Measurements from ENCODE around the gene TYW1. TPM values are rescaled to one million over a fixed set of nuclear protein-coding genes. Genes with fewer than 3 reads are reported as not detected.
"Not testable (repeated sequence)": the region's sequence is repeated elsewhere in the genome, so short reads cannot be mapped to it uniquely, and the experiment has no call there.

Gene TYW1, protein sequence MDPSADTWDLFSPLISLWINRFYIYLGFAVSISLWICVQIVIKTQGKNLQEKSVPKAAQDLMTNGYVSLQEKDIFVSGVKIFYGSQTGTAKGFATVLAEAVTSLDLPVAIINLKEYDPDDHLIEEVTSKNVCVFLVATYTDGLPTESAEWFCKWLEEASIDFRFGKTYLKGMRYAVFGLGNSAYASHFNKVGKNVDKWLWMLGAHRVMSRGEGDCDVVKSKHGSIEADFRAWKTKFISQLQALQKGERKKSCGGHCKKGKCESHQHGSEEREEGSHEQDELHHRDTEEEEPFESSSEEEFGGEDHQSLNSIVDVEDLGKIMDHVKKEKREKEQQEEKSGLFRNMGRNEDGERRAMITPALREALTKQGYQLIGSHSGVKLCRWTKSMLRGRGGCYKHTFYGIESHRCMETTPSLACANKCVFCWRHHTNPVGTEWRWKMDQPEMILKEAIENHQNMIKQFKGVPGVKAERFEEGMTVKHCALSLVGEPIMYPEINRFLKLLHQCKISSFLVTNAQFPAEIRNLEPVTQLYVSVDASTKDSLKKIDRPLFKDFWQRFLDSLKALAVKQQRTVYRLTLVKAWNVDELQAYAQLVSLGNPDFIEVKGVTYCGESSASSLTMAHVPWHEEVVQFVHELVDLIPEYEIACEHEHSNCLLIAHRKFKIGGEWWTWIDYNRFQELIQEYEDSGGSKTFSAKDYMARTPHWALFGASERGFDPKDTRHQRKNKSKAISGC
- 23.6 TPM for total RNA-seq
- polyA plus RNA-seq = 13.7 TPM

DNA sequence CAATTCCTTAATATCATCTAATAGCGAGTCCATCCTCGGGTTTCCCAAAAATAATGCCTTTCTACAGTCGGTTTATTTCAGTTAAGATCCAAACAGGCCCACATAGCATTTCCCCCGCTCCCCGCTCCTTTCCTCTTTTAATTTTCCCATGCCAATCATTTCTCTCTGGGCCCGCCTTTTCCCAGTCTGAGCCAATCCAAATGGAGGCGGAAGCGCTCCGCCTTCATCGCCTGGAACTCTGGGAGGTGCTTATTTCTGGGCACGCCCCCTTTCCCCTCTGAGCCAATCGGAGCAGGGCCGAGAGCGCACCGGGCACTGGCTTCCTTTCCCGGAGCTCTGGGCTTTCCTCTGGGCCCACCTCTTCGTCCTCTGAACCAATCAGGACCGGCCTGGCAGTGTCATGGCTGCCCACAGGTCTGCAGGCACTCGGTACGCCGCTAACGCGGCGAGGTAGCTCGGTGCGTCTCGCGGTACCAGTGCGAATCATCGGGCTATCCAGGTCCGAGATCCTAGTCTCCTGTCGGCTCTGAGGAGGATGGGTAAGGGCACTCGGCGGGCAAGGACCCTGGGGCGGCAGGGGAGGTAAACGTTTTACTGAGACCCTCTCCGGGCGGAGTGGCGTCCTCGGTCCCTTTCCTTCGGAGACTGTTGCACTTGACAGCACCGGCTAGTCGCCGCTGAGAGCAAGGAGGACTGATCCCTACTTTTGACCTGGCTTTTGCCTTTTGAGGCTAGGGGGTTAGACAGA, at the start of gene TYW1:
Gene TYW1, plus strand, starts transcription at position 390 of the 748 bp plus-strand sequence. Its CDS starts 146 bp downstream, at position 536.
- DNase-seq (ENCODE audit: extremely low spot score) = peak; percentile 97
- under 1% methylated on average over 44 of the region's 44 CpGs for WGBS
- H3K4me1 ChIP-seq (ENCODE audit: insufficient read depth); H3K27ac ChIP-seq (ENCODE audit: low read depth); H3K36me3 ChIP-seq (ENCODE audit: insufficient read depth): not testable (repeated sequence)
- peak within 1 kb of the TSS; percentile 64 for H3K4me3 ChIP-seq (ENCODE audit: low read depth, low read length)

DNA sequence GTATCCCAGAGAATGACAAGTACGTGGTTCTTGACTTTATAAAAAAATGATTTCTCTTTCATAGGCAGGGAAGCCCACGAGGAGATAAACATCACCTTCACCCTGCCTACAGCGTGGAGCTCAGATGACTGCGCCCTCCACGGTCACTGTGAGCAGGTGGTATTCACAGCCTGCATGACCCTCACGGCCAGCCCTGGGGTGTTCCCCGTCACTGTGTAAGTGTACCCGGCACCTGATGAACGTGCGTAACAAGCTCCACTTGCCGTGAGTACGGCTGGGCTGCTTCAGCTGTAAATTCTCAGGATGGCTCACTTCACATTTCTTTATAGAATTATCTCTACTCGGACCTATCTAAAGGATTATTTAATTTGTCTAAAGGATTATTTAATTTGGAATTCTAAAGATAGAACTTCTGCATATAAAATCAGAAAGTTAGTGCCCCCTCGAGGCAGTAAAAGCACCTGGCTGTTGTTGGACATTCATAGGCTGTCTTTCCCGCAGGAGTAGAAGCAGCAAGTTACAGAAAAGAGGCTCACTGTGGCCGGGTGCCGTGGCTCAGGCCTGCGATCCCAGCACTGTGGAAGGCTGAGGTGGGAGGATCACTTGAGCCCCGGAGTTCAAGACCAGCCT, 48.0 kb upstream of the TYW1 start:
- Histone ChIP-seq H3K4me1 (ENCODE audit: insufficient read depth) (no peaks in the 10 kb centered on the region), H3K4me3 (ENCODE audit: low read depth, low read length) (no peak overlapping the region), H3K36me3 (ENCODE audit: insufficient read depth) (peaks cover 2% of the 10 kb centered on the region), H3K27ac (ENCODE audit: low read depth) (no peak overlapping the region)
- 90% methylated on average over 19 of the region's 19 CpGs for WGBS
- no peak for DNase-seq (ENCODE audit: extremely low spot score)

DNA sequence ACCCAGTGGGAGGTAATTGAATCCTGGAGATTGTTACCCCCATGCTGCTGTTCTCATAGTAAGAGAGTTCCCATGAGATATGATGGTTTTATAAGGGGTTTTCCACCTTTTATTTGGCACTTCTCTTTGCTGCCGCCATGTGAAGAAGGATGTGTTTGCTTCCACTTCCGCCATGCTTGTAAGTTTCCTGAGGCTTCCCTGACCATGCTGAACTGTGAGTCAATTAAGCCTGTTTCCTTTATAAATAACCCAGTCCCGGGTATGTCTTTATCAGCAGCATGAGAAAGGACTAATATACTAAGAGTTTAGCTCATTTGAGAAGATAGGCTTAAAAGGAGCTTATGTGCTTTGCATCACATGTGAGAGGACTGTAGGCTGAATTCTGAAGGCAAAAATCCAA, 46.3 kb upstream of the TYW1 start:
- no peak overlapping the region for H3K4me3 ChIP-seq (ENCODE audit: low read depth, low read length)
- peaks cover 5% of the 10 kb centered on the region for H3K36me3 ChIP-seq (ENCODE audit: insufficient read depth)
- H3K4me1 ChIP-seq (ENCODE audit: insufficient read depth) = no peaks in the 10 kb centered on the region
- no peak for DNase-seq (ENCODE audit: extremely low spot score)
- WGBS = 80% methylated on average over 3 of the region's 3 CpGs
- no peak overlapping the region for H3K27ac ChIP-seq (ENCODE audit: low read depth)

DNA sequence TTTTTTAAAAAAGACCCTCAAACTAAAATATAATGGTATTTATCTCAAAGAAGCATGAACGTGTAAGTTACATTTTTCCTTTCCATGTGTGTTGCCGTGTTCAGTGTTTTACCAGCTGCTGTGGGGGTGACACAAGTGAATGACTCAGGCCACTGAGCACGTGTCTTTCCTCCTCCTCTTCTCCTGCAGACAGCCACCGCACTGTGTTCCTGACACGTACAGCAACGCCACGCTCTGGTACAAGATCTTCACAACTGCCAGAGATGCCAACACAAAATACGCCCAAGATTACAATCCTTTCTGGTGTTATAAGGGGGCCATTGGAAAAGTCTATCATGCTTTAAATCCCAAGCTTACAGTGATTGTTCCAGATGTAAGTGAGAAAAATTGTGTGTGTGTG, 45.9 kb upstream of the TYW1 start:
- no peak for DNase-seq (ENCODE audit: extremely low spot score)
- H3K36me3 ChIP-seq (ENCODE audit: insufficient read depth) = peaks cover 5% of the 10 kb centered on the region

DNA sequence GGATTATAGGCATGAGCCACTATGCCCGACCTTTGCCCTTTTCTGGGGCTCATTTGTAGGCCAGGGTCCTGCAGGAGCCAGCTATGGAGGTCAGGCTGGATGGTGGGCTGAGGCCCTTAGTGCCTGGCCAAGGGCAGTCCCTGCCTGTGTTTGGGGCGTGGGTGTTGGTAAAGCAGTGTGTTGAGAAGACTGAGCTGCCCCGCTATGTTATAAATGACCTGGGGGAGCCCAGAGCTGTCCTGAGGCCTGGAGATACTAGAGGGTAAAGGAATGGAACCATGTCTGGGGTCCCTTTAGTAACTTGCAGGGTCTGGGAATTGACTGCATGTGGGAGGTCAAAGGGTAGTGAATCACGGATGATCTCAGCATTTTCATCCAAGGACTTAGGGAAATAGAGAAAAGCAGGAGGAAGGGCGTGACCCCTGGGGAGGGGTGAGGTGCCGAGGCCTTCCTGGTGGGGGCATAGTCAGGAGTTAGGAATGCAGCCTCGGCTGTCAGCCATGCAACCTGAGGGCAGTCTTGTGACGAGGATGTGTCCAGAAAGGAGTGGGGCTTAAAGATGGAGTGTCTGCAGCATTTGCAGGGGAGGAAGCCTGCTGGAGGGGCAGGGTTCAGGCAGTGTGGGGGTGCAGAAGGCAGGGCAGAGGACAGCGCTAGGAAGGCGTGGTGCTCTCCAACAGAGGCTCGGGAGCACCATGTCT, 44.1 kb upstream of the TYW1 start:
- no peaks in the 10 kb centered on the region for H3K4me1 ChIP-seq (ENCODE audit: insufficient read depth)
- WGBS = 80% methylated on average over 11 of the region's 11 CpGs
- H3K36me3 ChIP-seq (ENCODE audit: insufficient read depth) = peaks cover 5% of the 10 kb centered on the region
- DNase-seq (ENCODE audit: extremely low spot score) = no peak
- no peak overlapping the region for H3K4me3 ChIP-seq (ENCODE audit: low read depth, low read length)
- H3K27ac ChIP-seq (ENCODE audit: low read depth) = no peak overlapping the region

More for the DNA sequence above, 45.9 kb upstream of the TYW1 start:
- 93% methylated on average over 8 of the region's 8 CpGs for WGBS
- H3K4me3 ChIP-seq (ENCODE audit: low read depth, low read length) = no peak overlapping the region
- no peaks in the 10 kb centered on the region for H3K4me1 ChIP-seq (ENCODE audit: insufficient read depth)
- H3K27ac ChIP-seq (ENCODE audit: low read depth) = no peak overlapping the region

DNA sequence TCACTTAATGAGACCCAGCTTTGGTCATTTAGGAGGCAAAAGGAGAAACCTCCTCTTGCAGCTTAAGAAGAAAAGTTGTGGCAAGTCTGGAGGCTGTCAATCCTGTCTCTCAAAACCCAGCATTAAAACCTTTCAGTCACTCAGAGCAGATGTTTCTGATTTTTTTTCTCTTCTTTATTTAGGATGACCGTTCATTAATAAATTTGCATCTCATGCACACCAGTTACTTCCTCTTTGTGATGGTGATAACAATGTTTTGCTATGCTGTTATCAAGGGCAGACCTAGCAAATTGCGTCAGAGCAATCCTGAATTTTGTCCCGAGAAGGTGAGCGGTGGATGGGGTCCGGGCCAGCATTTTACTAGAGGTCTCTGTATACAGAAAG, 43.6 kb upstream of the TYW1 start:
- no peak overlapping the region for H3K27ac ChIP-seq (ENCODE audit: low read depth)
- H3K4me1 ChIP-seq (ENCODE audit: insufficient read depth) = no peaks in the 10 kb centered on the region
- peaks cover 5% of the 10 kb centered on the region for H3K36me3 ChIP-seq (ENCODE audit: insufficient read depth)
- no peak overlapping the region for H3K4me3 ChIP-seq (ENCODE audit: low read depth, low read length)
- WGBS = 89% methylated on average over 5 of the region's 5 CpGs
- DNase-seq (ENCODE audit: extremely low spot score) = no peak

DNA sequence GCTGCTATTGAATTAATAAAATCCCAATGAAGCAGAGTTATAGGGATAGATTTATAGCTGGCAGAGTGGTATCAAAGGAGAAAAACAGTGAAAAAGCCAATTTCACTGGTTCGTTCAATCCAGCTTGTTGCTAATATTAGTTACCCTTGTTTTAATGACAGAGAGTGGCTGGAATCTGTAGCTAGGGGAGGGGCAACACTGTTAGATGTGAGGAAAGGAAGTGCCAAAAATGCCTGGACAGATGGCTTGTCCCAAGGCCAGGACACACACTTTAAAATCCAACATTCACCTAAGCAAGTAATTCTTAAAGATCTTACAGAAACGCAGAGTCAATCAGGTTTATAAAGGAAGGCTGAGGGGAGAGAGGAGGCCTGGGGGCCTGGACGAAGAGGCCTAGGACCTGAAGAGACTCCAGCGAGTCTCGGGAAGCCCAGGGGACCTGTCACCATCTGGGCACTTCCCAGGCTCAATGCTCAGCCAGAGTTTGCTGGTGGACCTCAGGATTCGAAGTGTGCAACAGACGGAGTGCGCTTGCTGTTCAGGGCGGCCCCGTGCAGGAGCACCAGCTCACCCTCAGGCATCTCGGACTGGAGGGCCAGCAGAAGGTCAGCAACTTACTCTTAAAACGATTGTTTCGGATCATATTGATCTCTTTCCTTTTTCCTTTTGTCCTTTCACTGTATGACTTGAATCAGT, 38.9 kb upstream of the TYW1 start:
- no peak overlapping the region for H3K27ac ChIP-seq (ENCODE audit: low read depth)
- H3K4me1 ChIP-seq (ENCODE audit: insufficient read depth) = no peaks in the 10 kb centered on the region
- no peak overlapping the region for H3K4me3 ChIP-seq (ENCODE audit: low read depth, low read length)
- H3K36me3 ChIP-seq (ENCODE audit: insufficient read depth) = peaks cover 3% of the 10 kb centered on the region
- no peak for DNase-seq (ENCODE audit: extremely low spot score)
- 88% methylated on average over 13 of the region's 13 CpGs for WGBS

DNA sequence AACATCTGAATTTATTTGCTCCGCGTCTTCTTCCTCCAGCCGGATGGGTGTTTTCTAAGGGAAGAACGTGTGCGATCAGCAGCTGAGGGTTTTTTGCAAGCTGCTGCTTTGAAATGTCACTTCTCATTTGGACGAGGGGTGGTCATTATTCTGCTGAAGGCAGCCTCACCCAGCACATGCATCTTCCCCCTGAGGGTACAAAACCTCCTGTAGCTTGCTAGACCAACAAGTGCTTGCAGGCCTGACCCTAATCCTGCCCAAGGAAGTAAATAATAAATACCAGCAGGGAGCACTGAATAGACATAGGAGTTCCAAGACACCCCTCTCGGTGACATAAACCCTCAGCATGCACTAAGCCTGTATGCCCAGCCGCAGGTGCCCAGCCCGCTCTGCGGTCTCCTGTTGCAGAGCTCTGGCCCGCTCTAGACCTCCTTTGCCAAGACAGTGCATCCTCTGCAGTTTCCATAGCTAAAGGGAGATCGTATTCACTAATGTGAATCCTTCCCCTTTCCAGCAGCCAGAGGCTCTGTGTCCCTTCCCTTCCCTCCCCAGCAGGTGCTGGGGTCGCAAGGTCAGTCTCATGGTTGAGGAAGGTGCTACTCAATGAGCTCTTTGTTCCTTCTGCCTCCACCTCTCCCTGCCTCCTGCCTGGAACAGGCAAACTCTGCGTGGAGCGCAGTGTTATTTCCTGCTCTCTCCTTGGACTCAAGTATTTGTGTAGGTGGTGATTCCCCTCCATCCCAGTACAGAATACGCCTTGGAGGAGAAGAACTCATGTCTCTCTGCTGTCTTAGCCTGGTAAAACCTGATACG, 37.9 kb upstream of the TYW1 start:
- 92% methylated on average over 17 of the region's 17 CpGs for WGBS
- no peak for DNase-seq (ENCODE audit: extremely low spot score)
- no peak overlapping the region for H3K27ac ChIP-seq (ENCODE audit: low read depth)

DNA sequence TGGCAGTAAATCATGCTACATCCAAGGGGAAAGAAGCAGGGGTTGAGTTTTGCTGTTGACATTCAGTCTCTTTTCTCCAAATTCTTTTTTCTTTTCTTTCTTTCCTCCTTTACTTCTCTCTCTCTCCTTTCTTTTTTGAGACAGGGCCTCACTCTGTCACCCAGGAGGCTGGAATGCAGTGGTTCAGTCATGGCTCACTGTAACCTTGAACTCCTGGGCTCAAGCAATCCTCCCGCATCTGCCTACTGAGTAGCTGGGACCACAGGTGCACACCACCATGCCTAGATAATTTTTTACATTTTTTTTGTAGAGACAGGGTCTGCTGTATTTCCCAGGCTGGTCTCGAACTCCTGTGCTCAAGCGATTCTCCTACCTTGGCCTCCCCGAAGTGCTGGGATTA, 36.4 kb upstream of the TYW1 start:
- H3K4me1 ChIP-seq (ENCODE audit: insufficient read depth) = no peaks in the 10 kb centered on the region
- DNase-seq (ENCODE audit: extremely low spot score) = no peak
- H3K36me3 ChIP-seq (ENCODE audit: insufficient read depth) = no peaks in the 10 kb centered on the region
- WGBS = 97% methylated on average over 4 of the region's 4 CpGs
- no peak overlapping the region for H3K27ac ChIP-seq (ENCODE audit: low read depth)
- no peak overlapping the region for H3K4me3 ChIP-seq (ENCODE audit: low read depth, low read length)

More for the DNA sequence above, 37.9 kb upstream of the TYW1 start:
- Histone ChIP-seq H3K36me3 (ENCODE audit: insufficient read depth) (peaks cover 3% of the 10 kb centered on the region), H3K4me3 (ENCODE audit: low read depth, low read length) (no peak overlapping the region), H3K4me1 (ENCODE audit: insufficient read depth) (no peaks in the 10 kb centered on the region)

DNA sequence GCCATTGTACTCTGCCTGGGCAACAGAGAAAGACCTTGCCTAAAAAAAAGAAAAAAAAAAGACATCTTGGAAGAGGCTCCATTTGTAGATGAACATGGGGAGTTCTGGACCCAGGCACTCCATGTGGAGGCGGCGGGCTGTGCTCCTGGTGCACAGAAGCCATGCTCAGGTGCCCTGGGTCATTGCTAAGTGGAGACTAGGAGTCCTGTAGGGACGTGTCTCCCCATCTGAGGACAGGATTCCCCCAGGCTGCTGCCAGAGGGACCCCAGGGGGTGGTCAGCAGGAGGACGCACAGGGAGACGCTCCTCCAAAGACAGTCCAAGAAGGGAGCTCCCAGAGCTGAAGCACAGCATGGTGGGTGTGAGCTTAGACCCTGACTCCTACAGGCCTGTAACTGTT, 35.5 kb upstream of the TYW1 start:
- H3K4me3 ChIP-seq (ENCODE audit: low read depth, low read length) = no peak overlapping the region
- no peak for DNase-seq (ENCODE audit: extremely low spot score)
- 95% methylated on average over 5 of the region's 5 CpGs for WGBS
- H3K27ac ChIP-seq (ENCODE audit: low read depth) = no peak overlapping the region
- no peaks in the 10 kb centered on the region for H3K4me1 ChIP-seq (ENCODE audit: insufficient read depth)
- no peaks in the 10 kb centered on the region for H3K36me3 ChIP-seq (ENCODE audit: insufficient read depth)

DNA sequence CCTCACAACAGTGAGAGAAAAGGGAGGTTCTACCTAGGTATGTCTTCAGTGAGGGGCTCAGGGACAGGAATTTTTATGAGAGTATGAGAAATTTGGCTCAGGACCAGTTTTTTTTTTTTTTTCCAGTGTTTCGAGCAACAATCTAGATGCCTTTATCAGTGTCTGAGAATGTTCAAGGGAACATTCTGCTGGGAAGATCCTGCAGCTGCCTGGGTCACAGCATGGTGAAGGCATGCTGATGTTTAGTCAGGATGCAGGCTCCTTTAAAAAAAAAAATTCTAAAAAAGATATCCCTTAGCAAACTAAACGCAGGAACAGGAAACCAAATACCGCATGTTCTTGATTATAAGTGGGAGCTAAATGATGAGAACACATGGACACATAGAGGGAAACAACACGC, 32.2 kb upstream of the TYW1 start:
- DNase-seq (ENCODE audit: extremely low spot score) = no peak
- no peaks in the 10 kb centered on the region for H3K36me3 ChIP-seq (ENCODE audit: insufficient read depth)
- H3K27ac ChIP-seq (ENCODE audit: low read depth) = no peak overlapping the region
- 15% methylated on average over 4 of the region's 4 CpGs for WGBS
- no peak overlapping the region for H3K4me3 ChIP-seq (ENCODE audit: low read depth, low read length)
- no peaks in the 10 kb centered on the region for H3K4me1 ChIP-seq (ENCODE audit: insufficient read depth)

DNA sequence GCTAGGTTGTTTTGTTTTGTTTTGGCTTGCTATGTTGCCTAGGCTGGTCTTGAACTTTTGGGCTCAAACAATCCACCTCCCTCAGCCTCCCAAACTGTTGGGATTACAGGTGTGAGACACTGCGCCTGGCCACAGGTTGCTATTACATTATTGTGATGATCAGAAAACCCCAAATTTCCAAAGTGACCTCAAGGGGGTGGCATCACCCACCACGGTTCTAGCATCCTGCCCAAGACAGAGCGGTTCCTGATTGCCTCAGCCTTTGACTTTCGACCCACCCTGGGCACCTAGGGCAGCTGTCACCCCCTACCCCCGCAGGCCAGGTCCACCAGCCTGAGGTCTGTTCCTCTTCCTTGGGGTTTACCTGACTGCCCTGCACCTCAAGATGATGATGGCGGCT, 29.6 kb upstream of the TYW1 start:
- Histone ChIP-seq H3K27ac (ENCODE audit: low read depth) (no peak overlapping the region), H3K4me3 (ENCODE audit: low read depth, low read length) (no peak overlapping the region), H3K36me3 (ENCODE audit: insufficient read depth) (no peaks in the 10 kb centered on the region), H3K4me1 (ENCODE audit: insufficient read depth) (no peaks in the 10 kb centered on the region)
- DNase-seq (ENCODE audit: extremely low spot score) = no peak
- WGBS = 86% methylated on average over 6 of the region's 6 CpGs

Measured in urinary bladder (tissue), 4 donors.